B cell (primary cell): ENCODE data around the gene BABAM1.

Source experiments
- CTCF ChIP-seq: fragments of 200-600 bp; IDR thresholded peaks from one replicate; pipeline ENCODE4 v1.8.0; 2022; ENCODE audit warnings: antibody characterized with exemption, mild to moderate bottlenecking
- EZH2 ChIP-seq: IDR thresholded peaks from 2 replicates; pipeline ENCODE4 v1.6.1; 2012; ENCODE audit warnings: borderline replicate concordance, low read depth, mild to moderate bottlenecking, moderate library complexity, low read length; ENCODE audit not compliant: insufficient read depth, poor library complexity, severe bottlenecking

- TF ChIP-seq CTCF (no peak), EZH2 (no peak)
Measured at GRCh38 chr19:17327068-17327653, 59.9 kb downstream of the BABAM1 start.
